ENCODE data around the gene YIPF4. TPM values are rescaled to one million over a fixed set of nuclear protein-coding genes. Genes with fewer than 3 reads are reported as not detected.

Gene YIPF4
- total RNA-seq = 10 to 100 TPM; 14.1 to 26.4 (median 23.2) TPM
- 10 to 100 TPM; 10.2 to 16.1 (median 13.9) TPM for polyA plus RNA-seq

- H3K36me3 ChIP-seq = peaks cover 0 to 19% (median 0%) of the 10 kb centered on the region in 4 donors
- no peak for TF ChIP-seq POLR2A (IDR thresholded peaks at IDR 0.05)
- peak in 3 of 4 donors; percentile 77 to 80 (median 78) for TF ChIP-seq POLR2AphosphoS5 (IDR thresholded peaks at IDR 0.05)
- WGBS, 2 donors = 0% methylated on average over 59 of the region's 59 CpGs
- peak within 1 kb of the TSS; percentile 73 to 93 (median 86) for H3K4me3 ChIP-seq
- H3K27ac ChIP-seq = peak within 1 kb of the TSS; percentile 80 to 87 (median 84)
- intact Hi-C loops (cut with DNase I) = loop anchor here (1.0 kb wide), 2 partner anchors 79 to 113 kb away; partner anchors contain the start of genes BIRC6 and SLC30A6
- H3K9me3 ChIP-seq = no peaks in the 10 kb centered on the region
- peak; percentile 93 for DNase-seq
- H3K4me1 ChIP-seq = peaks cover 0 to 38% (median 23%) of the 10 kb centered on the region in 4 donors
- H3K27me3 ChIP-seq = no peaks in the 10 kb centered on the region
Observed at GRCh38 chr2:32277674-32278477, at the start of gene YIPF4. TSS of gene YIPF4 (plus strand) at chr2:32277904. CDS start at chr2:32278156, 252 bp downstream.

- H3K4me1 ChIP-seq = no peaks in the 10 kb centered on the region
- intact Hi-C loops (cut with DNase I) = no loop called here
- WGBS, 2 donors = 79 to 83% methylated on average over 2 of the region's 2 CpGs
- DNase-seq = no peak
- no peaks in the 10 kb centered on the region for H3K9me3 ChIP-seq
- no peak overlapping the region for H3K27ac ChIP-seq
- no peak for TF ChIP-seq POLR2A (IDR thresholded peaks at IDR 0.05)
- TF ChIP-seq POLR2AphosphoS5 (IDR thresholded peaks at IDR 0.05) = no peak
- TF ChIP-seq EP300 (IDR thresholded peaks at IDR 0.05) = no peak
- no peak for TF ChIP-seq CTCF (IDR thresholded peaks at IDR 0.05)
- no peaks in the 10 kb centered on the region for H3K27me3 ChIP-seq
- peaks cover 0 to 22% (median 4%) of the 10 kb centered on the region in 4 donors for H3K36me3 ChIP-seq
- no peak overlapping the region for H3K4me3 ChIP-seq
Observed at GRCh38 chr2:32228181-32228580, 49.5 kb upstream of the YIPF4 start.

- Histone ChIP-seq H3K4me1 (no peaks in the 10 kb centered on the region), H3K9me3 (no peaks in the 10 kb centered on the region), H3K4me3 (no peak overlapping the region), H3K27me3 (no peaks in the 10 kb centered on the region), H3K27ac (no peak overlapping the region), H3K36me3 (peaks cover 0 to 10% (median 2%) of the 10 kb centered on the region in 4 donors)
- intact Hi-C loops (cut with DNase I) = no loop called here
- WGBS, 2 donors = 57 to 69% methylated on average over 1 of the region's 1 CpG
- no peak for DNase-seq
- TF ChIP-seq CTCF (IDR thresholded peaks at IDR 0.05) (no peak), POLR2AphosphoS5 (IDR thresholded peaks at IDR 0.05) (no peak), EP300 (IDR thresholded peaks at IDR 0.05) (no peak), POLR2A (IDR thresholded peaks at IDR 0.05) (no peak)
Observed at GRCh38 chr2:32229635-32230034, 48.1 kb upstream of the YIPF4 start.

GRCh38 chr2:32231959-32232358 lies 45.7 kb upstream of the YIPF4 start:
- Histone ChIP-seq H3K27ac (no peak overlapping the region), H3K9me3 (no peaks in the 10 kb centered on the region), H3K4me1 (no peaks in the 10 kb centered on the region), H3K36me3 (no peaks in the 10 kb centered on the region), H3K4me3 (no peak overlapping the region), H3K27me3 (no peaks in the 10 kb centered on the region)
- intact Hi-C loops (cut with DNase I) = no loop called here
- WGBS, 2 donors = 91 to 95% methylated on average over 4 of the region's 4 CpGs
- TF ChIP-seq POLR2A (IDR thresholded peaks at IDR 0.05) = no peak
- no peak for TF ChIP-seq POLR2AphosphoS5 (IDR thresholded peaks at IDR 0.05)
- TF ChIP-seq CTCF (IDR thresholded peaks at IDR 0.05) = no peak
- TF ChIP-seq EP300 (IDR thresholded peaks at IDR 0.05) = no peak
- DNase-seq = no peak

GRCh38 chr2:32235315-32235714 lies 42.4 kb upstream of the YIPF4 start:
- 89 to 95% methylated on average over 5 of the region's 5 CpGs for WGBS, 2 donors
- DNase-seq = no peak
- no peaks in the 10 kb centered on the region for H3K4me1 ChIP-seq

More at GRCh38 chr2:32235315-32235714, 42.4 kb upstream of the YIPF4 start:
- Histone ChIP-seq H3K27me3 (no peaks in the 10 kb centered on the region), H3K4me3 (no peak overlapping the region), H3K9me3 (no peaks in the 10 kb centered on the region), H3K27ac (no peak overlapping the region), H3K36me3 (no peaks in the 10 kb centered on the region)
- TF ChIP-seq POLR2A (IDR thresholded peaks at IDR 0.05) (no peak), POLR2AphosphoS5 (IDR thresholded peaks at IDR 0.05) (no peak), CTCF (IDR thresholded peaks at IDR 0.05) (no peak), EP300 (IDR thresholded peaks at IDR 0.05) (no peak)
- intact Hi-C loops (cut with DNase I) = no loop called here
